Muscle layer of colon (tissue), 2 donors: ENCODE data around the gene PACSIN1.

Source experiments
- H3K27ac ChIP-seq: one replicate; pipeline ENCODE4 v1.7.0; 2013; ENCODE audit warnings: low read depth, mild to moderate bottlenecking, low read length, moderate library complexity
- H3K27me3 ChIP-seq, 2 donors: one replicate each; pipeline ENCODE4 v1.7.0; 2013; ENCODE audit warnings: low read length in 2 of 2, mild to moderate bottlenecking in 2 of 2; ENCODE audit not compliant: insufficient read depth in 2 of 2, control insufficient read depth in 1 of 2
- H3K36me3 ChIP-seq: one replicate; pipeline ENCODE4 v1.7.0; 2013; ENCODE audit warnings: mild to moderate bottlenecking, low read length; ENCODE audit not compliant: insufficient read depth
- H3K4me1 ChIP-seq: one replicate; pipeline ENCODE4 v1.7.0; 2013; ENCODE audit warnings: mild to moderate bottlenecking, low read length; ENCODE audit not compliant: insufficient read depth
- H3K4me3 ChIP-seq, 2 donors: one replicate each; pipeline ENCODE4 v1.7.0; 2013; ENCODE audit warnings: low read length in 2 of 2, low read depth in 1 of 2, mild to moderate bottlenecking in 1 of 2, moderate library complexity in 1 of 2
- H3K9ac ChIP-seq: one replicate; pipeline ENCODE4 v1.7.0; 2013; ENCODE audit warnings: low read length
- H3K9me3 ChIP-seq: one replicate; pipeline ENCODE4 v1.7.0; 2013; ENCODE audit warnings: mild to moderate bottlenecking, low read length
- donor health status: abdominal sarcoma.
- donor health status: Adenocarcinoma of cecum.

The PACSIN1 gene

DNA sequence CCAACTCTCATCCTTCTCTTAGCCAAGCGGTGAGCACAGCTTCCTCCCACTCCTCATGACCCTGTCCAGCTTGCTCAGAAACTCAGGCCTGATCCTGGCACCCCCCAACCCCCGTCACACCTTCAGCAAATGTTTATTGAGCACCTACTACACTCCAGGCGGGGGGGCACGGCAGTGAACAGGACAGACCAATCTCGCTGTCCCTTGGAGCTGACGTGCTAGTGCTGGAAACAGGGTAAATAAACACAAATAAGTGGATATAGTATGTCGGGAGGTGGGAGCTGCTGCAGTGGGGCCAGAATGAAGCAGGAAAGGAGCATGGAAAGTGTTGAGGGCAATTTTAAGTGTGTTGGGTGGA is 97.6 kb downstream of the PACSIN1 start:
- no peaks in the 10 kb centered on the region for H3K9me3 ChIP-seq
- H3K9ac ChIP-seq: no peak overlapping the region
- no peaks in the 10 kb centered on the region for H3K4me1 ChIP-seq
- no peak overlapping the region for H3K4me3 ChIP-seq
- no peaks in the 10 kb centered on the region for H3K36me3 ChIP-seq
- H3K27me3 ChIP-seq: no peaks in the 10 kb centered on the region
- H3K27ac ChIP-seq: no peak overlapping the region

DNA sequence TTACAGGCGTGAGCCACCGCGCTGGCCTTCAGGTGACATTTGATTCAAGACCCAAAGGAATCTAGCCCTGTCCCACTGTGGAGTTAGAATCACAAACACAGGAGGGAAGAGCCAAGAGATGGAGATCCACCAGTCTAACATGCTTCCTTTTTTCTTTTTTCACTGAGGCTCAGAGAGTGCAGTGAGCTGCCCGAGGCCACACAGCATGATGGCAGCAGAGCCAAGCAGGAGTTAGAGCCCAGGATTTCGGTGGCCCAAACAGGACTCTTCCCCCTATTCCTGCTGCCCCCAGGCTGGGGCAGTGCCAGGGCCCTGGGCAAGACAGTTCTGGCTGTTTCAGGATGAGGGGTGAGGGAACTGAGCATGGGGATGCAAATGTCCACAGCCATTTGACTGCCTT is 98.3 kb downstream of the PACSIN1 start:
- Histone ChIP-seq H3K4me3 (no peak overlapping the region), H3K27me3 (peaks cover 0 to 4% of the 10 kb centered on the region in 2 donors), H3K36me3 (no peaks in the 10 kb centered on the region), H3K4me1 (no peaks in the 10 kb centered on the region), H3K9ac (no peak overlapping the region), H3K9me3 (no peaks in the 10 kb centered on the region), H3K27ac (no peak overlapping the region)

DNA sequence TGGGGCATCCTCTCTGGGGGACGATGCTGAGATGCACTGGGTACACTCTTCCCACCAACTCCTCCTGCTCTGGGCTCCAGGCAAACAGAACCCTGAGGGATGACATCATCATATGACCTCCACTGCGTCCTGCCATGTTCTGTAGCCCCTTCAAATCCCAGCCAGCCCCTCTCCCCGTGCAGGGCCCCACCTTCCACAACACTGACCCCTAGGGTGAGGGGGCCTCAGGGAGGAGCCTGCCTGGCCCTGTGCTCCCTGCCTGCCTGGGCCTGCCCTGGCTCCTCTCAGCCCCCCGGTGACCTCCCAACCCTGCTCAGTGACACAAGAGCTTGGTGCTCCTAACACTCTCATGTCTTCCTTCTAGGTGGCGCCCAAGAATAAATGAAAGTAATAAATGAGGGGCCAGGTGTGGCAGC is 99.9 kb downstream of the PACSIN1 start:
- Histone ChIP-seq H3K36me3 (no peaks in the 10 kb centered on the region), H3K4me1 (no peaks in the 10 kb centered on the region), H3K4me3 (no peak overlapping the region), H3K27me3 (peaks cover 0 to 20% of the 10 kb centered on the region in 2 donors), H3K27ac (no peak overlapping the region), H3K9ac (no peak overlapping the region), H3K9me3 (no peaks in the 10 kb centered on the region)

DNA sequence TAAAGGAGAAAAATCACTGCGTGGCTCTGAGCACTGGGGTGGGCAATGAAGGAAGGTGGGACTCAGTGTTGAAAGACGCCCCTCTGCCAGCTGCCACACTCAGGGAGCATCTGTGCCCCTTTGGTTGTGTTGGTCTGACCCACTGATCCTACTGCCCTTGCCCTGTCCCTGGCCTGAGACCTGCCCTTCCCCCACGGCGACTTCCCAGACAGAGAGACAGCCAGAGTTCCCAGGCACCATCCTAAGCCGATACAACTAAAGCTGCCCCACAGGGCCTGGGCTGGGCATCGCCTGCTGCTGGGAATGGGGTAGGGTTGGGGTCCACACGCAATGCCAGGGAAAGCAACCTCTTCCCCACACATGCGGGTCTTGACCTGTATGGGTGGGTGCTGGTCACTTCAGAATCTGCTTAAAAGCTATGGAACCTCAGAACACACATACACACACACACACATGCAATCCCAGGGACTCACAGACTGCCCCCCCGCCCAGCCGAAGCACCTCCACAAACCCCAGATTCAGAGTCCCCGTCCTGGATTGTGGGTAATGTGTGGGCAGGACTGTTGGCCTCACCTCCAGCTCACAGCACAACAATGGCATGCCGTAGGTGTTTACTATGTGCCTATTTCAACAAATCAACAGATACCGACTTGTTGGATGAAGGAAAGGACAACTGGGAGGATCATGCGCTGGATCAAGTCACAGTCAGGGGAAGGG is 101.1 kb downstream of the PACSIN1 start:
- no peak overlapping the region for H3K9ac ChIP-seq
- no peaks in the 10 kb centered on the region for H3K9me3 ChIP-seq
- H3K4me1 ChIP-seq: no peaks in the 10 kb centered on the region
- H3K27me3 ChIP-seq: peaks cover 0 to 20% of the 10 kb centered on the region in 2 donors
- H3K27ac ChIP-seq: no peak overlapping the region
- no peak overlapping the region for H3K4me3 ChIP-seq
- H3K36me3 ChIP-seq: no peaks in the 10 kb centered on the region

DNA sequence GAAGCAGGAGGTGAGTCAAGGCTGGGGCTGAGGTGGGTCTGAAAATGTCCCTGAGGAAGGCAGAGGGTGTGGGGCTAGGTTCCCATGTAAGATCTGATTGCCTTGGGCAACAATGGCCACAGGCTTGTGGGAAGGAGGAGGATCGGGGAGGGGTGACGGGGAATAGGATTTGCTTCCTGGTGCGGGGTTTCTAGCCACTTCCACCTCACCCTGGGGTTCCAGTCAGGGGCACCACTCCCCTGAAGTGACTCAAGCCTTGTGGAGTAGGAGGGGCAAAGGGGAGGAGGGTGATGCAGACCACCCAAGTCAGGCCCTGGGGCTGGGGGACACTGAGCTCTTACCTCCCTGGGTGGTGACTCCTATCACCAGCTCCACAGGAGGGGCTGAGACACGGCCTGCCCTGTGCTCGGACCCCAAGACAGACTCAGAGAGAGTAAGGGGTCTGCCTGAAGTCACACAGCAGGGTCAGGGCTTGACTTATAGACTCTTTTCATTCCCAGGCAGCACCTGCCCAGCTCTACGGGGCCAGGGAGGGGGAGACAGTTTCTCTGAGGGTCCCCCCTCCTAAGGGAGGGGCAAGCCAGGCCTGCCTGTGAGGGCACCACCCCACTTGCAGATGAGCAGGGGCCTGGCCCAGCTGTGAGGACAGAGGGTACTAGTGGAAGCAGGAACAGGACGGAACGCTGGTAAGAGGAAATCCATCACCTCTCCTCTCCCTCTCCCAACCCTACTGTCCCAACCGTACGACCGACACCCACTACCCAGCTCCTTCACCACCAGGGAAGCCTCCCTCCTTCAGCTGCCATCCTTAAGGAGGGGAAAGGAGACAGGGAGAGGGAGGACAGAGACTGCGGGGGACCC is 102.7 kb downstream of the PACSIN1 start:
- no peaks in the 10 kb centered on the region for H3K4me1 ChIP-seq
- H3K9ac ChIP-seq: no peak overlapping the region
- no peaks in the 10 kb centered on the region for H3K36me3 ChIP-seq
- no peak overlapping the region for H3K27ac ChIP-seq
- H3K27me3 ChIP-seq: peaks cover 0 to 20% of the 10 kb centered on the region in 2 donors
- H3K9me3 ChIP-seq: no peaks in the 10 kb centered on the region
- no peak overlapping the region for H3K4me3 ChIP-seq

DNA sequence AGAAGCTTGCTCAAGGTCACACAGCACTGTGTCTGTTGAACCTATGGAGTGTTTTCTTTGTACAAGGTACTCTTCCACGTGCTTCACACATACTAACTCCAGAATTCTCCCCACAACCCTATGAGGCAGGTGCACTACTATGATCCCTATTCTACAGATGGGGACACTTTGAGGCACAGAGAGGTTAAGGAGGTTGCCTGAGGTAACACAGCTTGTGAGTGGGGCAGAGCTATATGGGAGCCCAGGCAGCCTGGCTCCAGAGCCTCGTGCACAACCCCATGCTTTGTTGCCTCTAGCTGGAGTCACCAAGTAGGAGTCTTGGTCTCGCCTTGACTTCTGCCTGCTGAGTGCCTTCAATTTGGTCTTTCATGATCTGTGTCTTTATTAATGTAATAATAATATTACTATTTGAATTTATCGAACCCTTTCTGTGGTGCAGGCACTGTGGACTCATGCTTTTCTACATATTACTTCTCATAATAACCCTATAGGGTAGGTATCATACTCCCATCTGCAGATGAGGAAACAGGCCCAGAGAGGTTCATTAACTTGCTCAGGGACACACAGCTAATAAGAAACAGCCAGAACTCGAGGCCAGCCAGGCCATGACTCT is 103.6 kb downstream of the PACSIN1 start:
- no peaks in the 10 kb centered on the region for H3K9me3 ChIP-seq
- no peaks in the 10 kb centered on the region for H3K36me3 ChIP-seq
- no peak overlapping the region for H3K27ac ChIP-seq
- H3K4me1 ChIP-seq: no peaks in the 10 kb centered on the region
- no peak overlapping the region for H3K4me3 ChIP-seq
- H3K9ac ChIP-seq: no peak overlapping the region
- H3K27me3 ChIP-seq: peaks cover 0 to 20% of the 10 kb centered on the region in 2 donors

DNA sequence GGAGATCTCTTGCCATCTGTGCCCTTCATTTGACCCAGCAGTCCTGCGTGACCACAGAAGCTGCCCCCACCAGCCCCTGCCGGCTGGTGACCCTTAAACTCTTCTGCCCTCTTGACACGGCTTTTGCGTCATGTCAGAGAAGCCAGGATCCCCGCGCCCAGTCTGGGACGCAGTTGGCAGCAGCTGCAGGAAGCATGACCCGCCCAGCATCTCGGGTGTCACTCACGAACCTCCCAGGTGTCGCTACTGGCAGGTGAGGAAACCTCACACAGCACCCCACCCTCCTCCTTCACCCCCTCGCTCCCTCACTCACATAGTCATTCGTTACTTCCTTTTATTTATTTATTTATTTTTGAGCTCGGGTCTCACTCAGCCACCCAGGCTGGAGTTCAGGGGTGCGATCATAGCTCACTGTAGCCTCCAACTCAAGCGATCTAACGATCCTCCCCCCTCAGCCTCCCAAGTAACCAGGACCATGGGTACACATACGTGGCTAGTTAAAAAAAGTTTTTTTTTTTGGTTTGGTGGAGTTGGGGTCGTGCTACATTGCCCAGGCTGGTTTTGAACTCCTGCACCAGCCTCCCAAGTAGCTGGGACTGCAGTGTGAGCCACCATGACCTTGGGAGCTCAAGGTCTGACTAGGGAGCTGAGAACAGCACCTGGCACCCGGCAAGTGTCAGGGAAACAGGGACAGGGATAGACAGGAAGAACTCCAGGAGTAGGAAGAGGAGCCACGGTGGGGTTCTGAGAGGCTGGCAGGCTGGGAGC is 104.4 kb downstream of the PACSIN1 start:
- Histone ChIP-seq H3K4me1 (no peaks in the 10 kb centered on the region), H3K4me3 (no peak overlapping the region), H3K27me3 (peaks cover 0 to 20% of the 10 kb centered on the region in 2 donors), H3K27ac (no peak overlapping the region), H3K36me3 (no peaks in the 10 kb centered on the region), H3K9me3 (no peaks in the 10 kb centered on the region), H3K9ac (no peak overlapping the region)

DNA sequence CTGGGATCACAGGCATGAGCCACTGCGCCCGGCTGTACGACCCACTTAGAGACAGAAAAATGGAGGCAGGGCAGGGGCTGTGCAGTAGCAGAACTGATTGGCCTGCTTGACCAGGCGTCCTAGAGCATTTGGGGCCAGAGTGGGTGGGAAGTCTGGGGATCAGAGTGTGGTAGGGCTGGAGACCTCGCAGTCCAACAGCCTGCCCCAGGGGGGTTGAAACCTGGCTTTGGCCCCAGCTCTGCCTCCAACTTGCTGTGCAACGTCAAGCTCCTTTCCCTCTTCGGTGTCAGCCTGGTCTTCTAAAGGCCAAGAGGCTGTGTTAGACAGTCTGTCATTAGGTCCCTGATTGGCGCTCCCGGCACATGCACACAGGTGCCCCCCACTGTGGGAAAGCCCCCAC is 105.5 kb downstream of the PACSIN1 start:
- no peak overlapping the region for H3K9ac ChIP-seq
- no peaks in the 10 kb centered on the region for H3K36me3 ChIP-seq
- H3K27ac ChIP-seq: no peak overlapping the region
- no peaks in the 10 kb centered on the region for H3K4me1 ChIP-seq
- no peak overlapping the region for H3K4me3 ChIP-seq
- H3K27me3 ChIP-seq: peaks cover 0 to 20% of the 10 kb centered on the region in 2 donors
- no peaks in the 10 kb centered on the region for H3K9me3 ChIP-seq

DNA sequence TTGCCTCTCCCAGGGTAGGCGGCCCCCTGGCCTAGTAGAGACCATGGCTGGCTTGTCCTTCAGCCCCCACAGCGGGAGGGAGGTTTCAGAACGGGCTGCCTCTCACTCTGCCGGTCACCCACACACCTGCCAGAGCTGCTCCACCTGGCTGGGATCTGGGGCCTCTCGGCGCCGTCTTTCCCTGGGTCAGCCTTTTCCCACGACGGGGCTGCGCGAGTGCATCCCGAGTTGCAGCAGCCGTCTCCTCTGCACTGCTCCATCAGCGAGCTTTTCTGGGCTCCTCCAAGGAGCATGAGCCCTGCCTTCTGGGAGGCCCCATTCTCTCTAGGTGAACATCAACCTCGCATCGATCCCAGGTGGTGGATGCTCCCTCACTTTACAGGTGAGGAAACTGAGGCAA is 106.1 kb downstream of the PACSIN1 start:
- Histone ChIP-seq H3K36me3 (no peaks in the 10 kb centered on the region), H3K27me3 (peaks cover 0 to 20% of the 10 kb centered on the region in 2 donors), H3K4me1 (no peaks in the 10 kb centered on the region), H3K9me3 (no peaks in the 10 kb centered on the region), H3K27ac (no peak overlapping the region), H3K9ac (no peak overlapping the region), H3K4me3 (no peak overlapping the region)

DNA sequence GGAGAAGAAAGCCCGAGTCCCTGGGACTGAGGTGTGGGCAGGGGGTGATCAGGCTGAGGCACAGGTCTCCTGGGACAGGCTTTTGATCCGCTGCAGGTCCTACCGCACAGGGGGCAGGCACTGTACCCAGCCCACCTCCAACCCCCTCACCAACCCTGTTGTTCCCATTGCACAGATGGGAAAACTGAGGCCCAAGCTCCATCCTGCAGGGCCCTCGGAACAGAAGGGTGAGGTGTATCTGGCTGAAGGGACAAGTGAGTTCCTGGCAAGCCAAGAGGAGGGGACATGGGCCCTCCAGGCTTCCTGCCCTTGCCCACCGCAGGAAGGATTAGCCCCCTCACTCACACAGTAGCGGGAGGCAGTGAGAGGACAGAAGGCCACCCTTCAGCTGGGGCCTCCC is 106.7 kb downstream of the PACSIN1 start:
- Histone ChIP-seq H3K27me3 (peaks cover 0 to 20% of the 10 kb centered on the region in 2 donors), H3K9ac (no peak overlapping the region), H3K4me1 (no peaks in the 10 kb centered on the region), H3K9me3 (no peaks in the 10 kb centered on the region), H3K36me3 (no peaks in the 10 kb centered on the region), H3K27ac (no peak overlapping the region), H3K4me3 (no peak overlapping the region)

DNA sequence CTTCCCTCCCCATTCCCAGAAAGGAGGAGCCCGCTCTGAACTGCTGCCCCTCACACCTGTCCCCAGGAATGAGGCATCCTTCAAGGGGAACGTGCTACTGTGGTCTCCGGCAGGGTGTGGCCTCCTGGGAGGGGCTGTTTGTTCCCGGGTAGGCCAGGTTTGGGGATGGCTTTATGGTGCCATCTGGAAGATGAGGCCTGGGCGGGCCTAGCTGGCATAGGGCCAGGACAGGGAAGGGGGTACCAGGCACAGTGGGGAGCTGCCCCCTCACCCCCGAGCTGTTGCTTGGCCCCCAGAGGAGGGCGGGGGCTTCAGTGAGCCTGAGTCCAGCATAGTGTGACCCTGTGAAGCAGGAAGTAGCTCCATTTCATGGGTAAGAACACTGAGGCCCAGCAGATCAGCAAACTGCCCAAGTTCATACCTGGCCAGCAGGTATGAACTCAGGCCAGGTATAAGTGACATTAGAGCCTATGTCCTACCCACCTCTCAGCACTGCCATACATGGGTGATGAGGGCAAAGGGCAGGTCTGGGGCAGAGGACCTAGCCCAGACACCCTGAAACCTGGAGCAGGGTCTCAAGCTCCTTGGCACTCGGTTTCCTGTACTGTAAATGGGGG is 107.8 kb downstream of the PACSIN1 start:
- H3K36me3 ChIP-seq: no peaks in the 10 kb centered on the region
- H3K4me3 ChIP-seq: no peak overlapping the region
- H3K4me1 ChIP-seq: no peaks in the 10 kb centered on the region
- H3K9ac ChIP-seq: no peak overlapping the region
- H3K27ac ChIP-seq: no peak overlapping the region
- peaks cover 0 to 20% of the 10 kb centered on the region in 2 donors for H3K27me3 ChIP-seq
- H3K9me3 ChIP-seq: no peaks in the 10 kb centered on the region
